H1 (cell line): ENCODE data around the gene SMIM35. TPM values are rescaled to one million over a fixed set of nuclear protein-coding genes. Genes with fewer than 3 reads are reported as not detected.

ENCODE experiments used
- CTCF ChIA-PET: fragments of 300-600 bp; sonication (Branson Sonifier 250); formaldehyde crosslinking; loops from one replicate; lab custom pipeline; 2021; ENCODE audit not compliant: partially characterized antibody; lab: Charles Lee
- POLR2A ChIA-PET: fragments of 300-600 bp; sonication (Branson Sonifier 250); formaldehyde crosslinking; loops from one replicate; lab custom pipeline; 2021; ENCODE audit warnings: inconsistent platforms; ENCODE audit not compliant: partially characterized antibody; lab: Charles Lee
- DNase-seq, 2 experiments: peaks; one replicate each; pipeline versions ENCODE4 v3.0.0 to v3.0.0-alpha.2; 2010 to 2022; ENCODE audit warnings: low spot score in 2 of 2, low read depth in 1 of 2, mixed read lengths in 1 of 2
- FAIRE-seq: peaks from 2 replicates; lab custom pipeline; 2011; peaks lifted over from hg19 to GRCh38; lab: Jason Lieb, UNC
- H2AFZ ChIP-seq: 2 replicates; pipeline ENCODE4 v1.8.1; 2012; ENCODE audit warnings: low read length, inconsistent platforms
- H2AK5ac ChIP-seq: 2 replicates; pipeline ENCODE4 v1.6.1; 2013; ENCODE audit warnings: low read depth, low read length
- H2BK120ac ChIP-seq: replicated peaks from 2 replicates; pipeline ENCODE3; 2013; ENCODE audit warnings: low read depth, low read length, inconsistent platforms
- H2BK12ac ChIP-seq: 2 replicates; pipeline ENCODE4 v1.6.1; 2013; ENCODE audit warnings: low read depth, low read length
- H2BK15ac ChIP-seq: 2 replicates; pipeline ENCODE4 v1.6.1; 2013; ENCODE audit warnings: low read length
- H2BK20ac ChIP-seq: 2 replicates; pipeline ENCODE4 v1.6.1; 2013; ENCODE audit warnings: low read length
- H2BK5ac ChIP-seq: 2 replicates; pipeline ENCODE4 v1.6.1; 2013; ENCODE audit warnings: low read depth, low read length
- H3K14ac ChIP-seq: 2 replicates; pipeline ENCODE4 v1.6.1; 2013; ENCODE audit warnings: inconsistent platforms; ENCODE audit not compliant: insufficient read length
- H3K18ac ChIP-seq: 2 replicates; pipeline ENCODE4 v1.6.1; 2013; ENCODE audit warnings: low read length; ENCODE audit errors: extremely low read depth
- H3K23ac ChIP-seq: 2 replicates; pipeline ENCODE4 v1.6.1; 2013; ENCODE audit warnings: inconsistent platforms; ENCODE audit not compliant: insufficient read length
- H3K23me2 ChIP-seq: 2 replicates; pipeline ENCODE4 v1.6.1; 2013; ENCODE audit warnings: low read depth, low read length
- H3K27ac ChIP-seq: 2 replicates; pipeline ENCODE4 v1.6.1; 2011; ENCODE audit warnings: low read depth, low read length, inconsistent platforms
- H3K27me3 ChIP-seq, 4 experiments: replicated peaks in 1 of 4; 1 replicate in 1 of 4; 2 replicates in 3 of 4; pipeline versions ENCODE4 v1.6.1 to v1.8.1; 2011 to 2013; ENCODE audit warnings: low read length in 3 of 4, mild to moderate bottlenecking in 3 of 4, inconsistent platforms in 2 of 4, mixed read lengths in 2 of 4, moderate library complexity in 1 of 4; ENCODE audit not compliant: control insufficient read depth in 3 of 4, insufficient read depth in 3 of 4; ENCODE audit errors: extremely low read depth in 1 of 4
- H3K36me3 ChIP-seq, 4 experiments: 2 replicates each; pipeline versions ENCODE4 v1.6.1 to v1.8.1; 2011 to 2013; ENCODE audit warnings: mild to moderate bottlenecking in 4 of 4, low read length in 3 of 4, moderate library complexity in 2 of 4, control low read depth in 1 of 4, inconsistent platforms in 1 of 4; ENCODE audit not compliant: insufficient read depth in 4 of 4, control insufficient read depth in 2 of 4
- H3K4ac ChIP-seq: replicated peaks from 2 replicates; pipeline ENCODE3; 2013; ENCODE audit warnings: low read length, low read depth, mixed read lengths, inconsistent platforms; ENCODE audit not compliant: insufficient read length
- H3K4me1 ChIP-seq, 4 experiments: replicated peaks in 1 of 4; 1 replicate in 1 of 4; 2 replicates in 3 of 4; pipeline versions ENCODE4 v1.6.1 to v1.8.1; 2011 to 2013; ENCODE audit warnings: low read length in 3 of 4, inconsistent platforms in 2 of 4, mixed read lengths in 1 of 4; ENCODE audit not compliant: insufficient read depth in 4 of 4, control insufficient read depth in 3 of 4
- H3K4me2 ChIP-seq, 2 experiments: 2 replicates each; pipeline versions ENCODE4 v1.6.1 to v1.8.1; 2011 to 2013; ENCODE audit warnings: low read depth in 2 of 2, low read length in 2 of 2, control low read depth in 1 of 2, inconsistent platforms in 1 of 2, mild to moderate bottlenecking in 1 of 2; ENCODE audit not compliant: insufficient read depth in 1 of 2
- H3K4me3 ChIP-seq, 4 experiments: fragments of 200-600, 300-600 bp in 1 of 4; sonication (generic), shearing (Covaris generic), sonication (Bioruptor Twin) in 1 of 4; 2 replicates each; pipeline versions ENCODE4 v1.5.1 to v1.8.1; 2011 to 2016; ENCODE audit warnings: low read length in 4 of 4, low read depth in 3 of 4, control low read depth in 2 of 4, inconsistent platforms in 2 of 4, mild to moderate bottlenecking in 2 of 4, mixed read lengths in 1 of 4, moderate library complexity in 1 of 4; ENCODE audit not compliant: insufficient read depth in 2 of 4; ENCODE audit errors: extremely low read depth in 1 of 4
- H3K56ac ChIP-seq: replicated peaks from 2 replicates; pipeline ENCODE3; 2013; ENCODE audit warnings: low read depth, mild to moderate bottlenecking, mixed read lengths, low read length, inconsistent platforms; ENCODE audit not compliant: insufficient read length
- H3K79me1 ChIP-seq: 2 replicates; pipeline ENCODE4 v1.6.1; 2013; ENCODE audit warnings: low read depth, low read length, control low read depth
- H3K79me2 ChIP-seq, 2 experiments: 2 replicates each; pipeline versions ENCODE4 v1.6.1 to v1.8.1; 2012 to 2013; ENCODE audit warnings: low read length in 2 of 2, mild to moderate bottlenecking in 2 of 2, inconsistent platforms in 1 of 2; ENCODE audit not compliant: insufficient read depth in 2 of 2, control insufficient read depth in 1 of 2
- H3K9ac ChIP-seq, 4 experiments: replicated peaks in 1 of 4; 1 replicate in 1 of 4; 2 replicates in 3 of 4; pipeline versions ENCODE4 v1.6.1 to v1.8.1; 2011 to 2013; ENCODE audit warnings: low read depth in 3 of 4, low read length in 3 of 4, control low read depth in 2 of 4, mild to moderate bottlenecking in 2 of 4, moderate library complexity in 2 of 4, inconsistent platforms in 1 of 4; ENCODE audit errors: extremely low read depth in 1 of 4
- H3K9me3 ChIP-seq, 2 experiments: 2 replicates each; pipeline versions ENCODE4 v1.6.1 to v1.8.1; 2012 to 2013; ENCODE audit warnings: mild to moderate bottlenecking in 2 of 2, moderate library complexity in 2 of 2, control low read depth in 1 of 2, inconsistent platforms in 1 of 2, low read depth in 1 of 2, low read length in 1 of 2, mixed read lengths in 1 of 2; ENCODE audit not compliant: insufficient read depth in 2 of 2
- H4K20me1 ChIP-seq, 2 experiments: replicated peaks in 1 of 2; 2 replicates each; pipeline versions ENCODE3 to v1.8.1; 2011 to 2013; ENCODE audit warnings: inconsistent platforms in 2 of 2, low read length in 2 of 2, mild to moderate bottlenecking in 1 of 2; ENCODE audit not compliant: insufficient read depth in 2 of 2, control insufficient read depth in 1 of 2
- H4K5ac ChIP-seq: 2 replicates; pipeline ENCODE4 v1.6.1; 2013; ENCODE audit warnings: low read length, low read depth, mixed read lengths, inconsistent platforms; ENCODE audit not compliant: insufficient read length
- H4K8ac ChIP-seq: 2 replicates; pipeline ENCODE4 v1.8.0; 2013; ENCODE audit warnings: mild to moderate bottlenecking, moderate library complexity, low read length, inconsistent platforms; ENCODE audit not compliant: insufficient read depth; ENCODE audit errors: extremely low read depth
- H4K91ac ChIP-seq: replicated peaks from 2 replicates; pipeline ENCODE3; 2013; ENCODE audit warnings: low read length, mixed read lengths, inconsistent platforms; ENCODE audit not compliant: insufficient read length
- JUND ChIP-seq: IDR thresholded peaks from 2 replicates; pipeline ENCODE4 v1.6.1; 2011; ENCODE audit warnings: mild to moderate bottlenecking, improper control_type of control experiment, low read length
- POU5F1 ChIP-seq: IDR thresholded peaks from 2 replicates; pipeline ENCODE4 v1.6.1; 2011; ENCODE audit warnings: low read depth, mild to moderate bottlenecking, low read length, moderate library complexity
- RFX5 ChIP-seq: IDR thresholded peaks from 2 replicates; pipeline ENCODE4 v1.6.1; 2011; ENCODE audit warnings: low read depth, low read length, improper control_type of control experiment, borderline replicate concordance
- RNF2 ChIP-seq: fragments of 200-900, 300-1000 bp; sonication (generic); IDR thresholded peaks from 2 replicates; pipeline ENCODE4 v1.7.1; 2016; ENCODE audit warnings: borderline replicate concordance, low read depth, mild to moderate bottlenecking, antibody characterized with exemption, low read length; ENCODE audit not compliant: poor library complexity, severe bottlenecking; ENCODE audit errors: missing control alignments
- SUZ12 ChIP-seq: fragments of 200-600 bp; sonication (generic); IDR thresholded peaks from 2 replicates; pipeline ENCODE4 v1.6.1; 2012; ENCODE audit warnings: mild to moderate bottlenecking, inconsistent platforms, low read length, moderate library complexity, mixed read lengths
- YY1 ChIP-seq: IDR thresholded peaks from 2 replicates; pipeline ENCODE4 v1.6.1; 2011; ENCODE audit warnings: low read depth, mild to moderate bottlenecking, low read length
- WGBS, 2 experiments: shearing (Covaris generic) in 1 of 2; methylation state at CpG; one replicate each; pipeline versions ENCODE4 v1.1.6 to v1.1.7; 2013 to 2015; ENCODE audit warnings: low lambda C conversion rate in 2 of 2, mixed read lengths in 2 of 2, inconsistent platforms in 1 of 2, low coverage in 1 of 2, missing lambda C conversion rate in 1 of 2; ENCODE audit not compliant: insufficient replicate concordance in 2 of 2, insufficient coverage in 1 of 2, insufficient read length in 1 of 2; ENCODE audit errors: extremely low coverage in 1 of 2, missing lambda C conversion rate in 1 of 2; 5-methylcytosine and 5-hydroxymethylcytosine counted together
- polyA plus RNA-seq, 7 experiments: library from polyadenylated mRNA; depleted of rRNA in 3 of 7; stranded (reverse) in 5 of 7; unstranded in 2 of 7; fragments of >200 nt in 5 of 7; fragments of 200-250 nt in 2 of 7; gene quantifications; 1 replicate in 5 of 7; 2 replicates in 1 of 7; 4 replicates in 1 of 7; pipeline versions ENCODE4 v1.2.1 to v1.2.3, GENCODE V29; 2011 to 2013; ENCODE audit warnings: missing spikeins in 2 of 7, mixed read lengths in 2 of 7
- total RNA-seq: library from RNA; stranded (reverse); fragmentation: NEBNext Ultra II Directional; extraction: Animal tissue kit (Norgen Biotek cat#: 25700); gene quantifications from 2 replicates; pipeline ENCODE4 v1.2.1, GENCODE V29; 2021

Gene SMIM35
- total and polyA plus RNA-seq, 2 of the 8 experiments (the other 6 are each of a cell fraction or from before 2014, with no cell fraction given) = not detected

DNA sequence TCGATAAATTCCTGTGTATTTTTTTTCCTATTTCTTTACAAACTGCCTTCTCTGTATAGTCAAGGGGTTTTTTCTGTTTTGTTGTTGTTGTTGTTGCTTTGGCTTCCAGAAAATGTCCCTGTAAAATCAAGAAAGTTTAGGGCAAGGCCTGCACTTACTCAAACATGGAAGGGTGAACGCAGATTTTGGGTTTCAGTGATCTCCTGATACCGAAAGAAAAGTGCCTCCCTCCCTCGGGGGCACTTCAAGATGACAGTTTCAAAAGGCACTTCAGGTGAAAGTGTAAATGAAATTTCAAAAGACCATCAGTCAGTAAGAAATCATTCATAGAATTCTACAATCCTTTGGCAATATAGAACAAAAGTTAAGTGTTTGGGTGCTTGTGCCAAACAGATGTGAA is 53.3 kb downstream of the SMIM35 start:
- Histone ChIP-seq H2AK5ac (no peak overlapping the region), H3K4me1 (no peaks in the 10 kb centered on the region), H3K27me3 (no peaks in the 10 kb centered on the region), H4K91ac (no peak overlapping the region), H2BK20ac (no peak overlapping the region), H4K8ac (no peak overlapping the region), H3K56ac (no peak overlapping the region), H4K20me1 (no peaks in the 10 kb centered on the region), H3K9ac (no peak overlapping the region), H3K23me2 (no peaks in the 10 kb centered on the region), H3K23ac (no peak overlapping the region), H3K4ac (no peak overlapping the region), H3K36me3 (no peaks in the 10 kb centered on the region), H4K5ac (no peak overlapping the region), H2BK15ac (no peak overlapping the region), H2BK12ac (no peak overlapping the region), H3K9me3 (no peaks in the 10 kb centered on the region), H3K27ac (no peak overlapping the region), H3K18ac (no peak overlapping the region), H2BK120ac (no peak overlapping the region), H3K14ac (no peak overlapping the region), H2AFZ (no peak overlapping the region), H3K79me1 (no peaks in the 10 kb centered on the region), H2BK5ac (no peak overlapping the region), H3K79me2 (no peaks in the 10 kb centered on the region), H3K4me3 (no peak overlapping the region), H3K4me2 (no peak overlapping the region)
- no peak for FAIRE-seq
- no peak for DNase-seq
- CTCF ChIA-PET = interaction anchor here (1.0 kb wide), 1 partner anchor 8 kb away, joined by 3 read pairs; no protein-coding TSS in a partner anchor
- no peak for TF ChIP-seq POU5F1
- TF ChIP-seq RNF2 = no peak
- no peak for TF ChIP-seq YY1
- no peak for TF ChIP-seq RFX5
- TF ChIP-seq SUZ12 = no peak
- no peak for TF ChIP-seq JUND
- 95% methylated on average over 4 of the region's 4 CpGs; no CpG with 5 or more reads in 1 of the 2 experiments for WGBS, 2 experiments
- POLR2A ChIA-PET = no interaction called here
